Upper lobe of right lung (tissue), 1 donor: ENCODE data around the gene PPM1H. TPM values are rescaled to one million over a fixed set of nuclear protein-coding genes. Genes with fewer than 3 reads are reported as not detected.
"Not testable (repeated sequence)": the region's sequence is repeated elsewhere in the genome, so short reads cannot be mapped to it uniquely, and the experiment has no call there.

Experiments used
- ATAC-seq: fragments of 200-7000 bp; cut with Tn5 transposase; one replicate; pipeline ENCODE4 v1.9.1; 2020; ENCODE audit warnings: mild to moderate bottlenecking, moderate library complexity
- DNase-seq: peaks from one replicate; pipeline ENCODE4 v3.0.0-alpha.2; 2020
- H3K27ac ChIP-seq: fragments of 200-600 bp; one replicate; pipeline ENCODE4 v1.8.0; 2022
- H3K27me3 ChIP-seq: fragments of 200-600 bp; one replicate; pipeline ENCODE4 v1.8.0; 2022; ENCODE audit warnings: mild to moderate bottlenecking
- H3K36me3 ChIP-seq: fragments of 200-600 bp; one replicate; pipeline ENCODE4 v1.8.0; 2022
- H3K4me1 ChIP-seq: fragments of 200-600 bp; one replicate; pipeline ENCODE4 v1.8.0; 2022
- H3K4me3 ChIP-seq: fragments of 200-600 bp; one replicate; pipeline ENCODE4 v1.8.0; 2022; ENCODE audit warnings: mild to moderate bottlenecking
- H3K9me3 ChIP-seq: fragments of 200-600 bp; one replicate; pipeline ENCODE4 v1.8.0; 2022
- intact Hi-C: fragments of 100-400 bp; cut with DNase I; formaldehyde crosslinking; loops from one replicate; pipeline ENCODE4 v1.11.0; 2022
- total RNA-seq: library from RNA; stranded (reverse); fragmentation: NEBNext Ultra II Directional; extraction: Animal tissue kit (Norgen Biotek cat#: 25700); gene quantifications from one replicate; pipeline ENCODE4 v1.2.1, GENCODE V29; 2021
- TF ChIP-seq, protein P1 (sequence below): fragments of 200-600 bp; IDR thresholded peaks from one replicate; pipeline ENCODE4 v1.8.0; 2022; ENCODE audit warnings: antibody characterized with exemption
- donor health status: DM: no; HTN: yes; CAD: no; lungs with severe emphysema.

PPM1H gene
- total RNA-seq, 1 donor from 2014 or later: 8.0 TPM

DNA sequence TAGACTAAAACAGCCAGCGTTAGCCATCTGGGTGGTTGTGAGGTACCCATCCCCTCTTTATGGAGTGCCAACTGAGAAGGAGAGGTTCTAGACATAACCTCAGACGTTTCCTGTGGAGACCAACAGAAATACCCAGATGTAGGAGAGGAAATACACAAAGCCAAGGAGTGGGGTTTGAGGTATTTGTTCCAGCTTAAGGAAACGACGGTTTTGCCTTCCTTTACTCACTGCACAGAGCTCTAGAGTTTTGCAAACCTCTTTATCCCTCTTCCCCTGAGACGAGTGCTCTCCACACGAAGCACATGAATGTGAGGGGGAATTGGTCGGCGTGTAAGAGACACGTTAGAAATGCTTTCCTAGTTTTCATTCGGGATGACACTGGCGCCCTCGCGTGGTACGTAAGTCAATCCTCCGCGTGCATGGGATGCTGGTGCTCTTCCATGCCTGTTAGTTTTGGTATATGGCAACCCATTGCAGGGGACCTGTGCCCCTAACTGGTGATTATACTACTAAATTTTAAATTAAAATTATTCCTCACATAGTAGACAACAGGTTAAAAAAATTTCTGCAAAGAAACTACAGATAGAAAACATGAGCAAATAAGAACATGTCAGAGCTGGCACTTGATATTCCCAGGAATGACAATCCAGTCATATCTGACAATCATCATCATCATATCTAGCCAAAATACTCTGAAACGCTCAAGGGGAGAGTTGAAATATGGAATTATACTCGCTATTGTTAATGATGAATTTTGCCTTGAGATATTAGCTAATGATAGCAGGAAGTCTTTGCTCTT lies 121.7 kb downstream of the PPM1H start:
- TF ChIP-seq, protein P1, sequence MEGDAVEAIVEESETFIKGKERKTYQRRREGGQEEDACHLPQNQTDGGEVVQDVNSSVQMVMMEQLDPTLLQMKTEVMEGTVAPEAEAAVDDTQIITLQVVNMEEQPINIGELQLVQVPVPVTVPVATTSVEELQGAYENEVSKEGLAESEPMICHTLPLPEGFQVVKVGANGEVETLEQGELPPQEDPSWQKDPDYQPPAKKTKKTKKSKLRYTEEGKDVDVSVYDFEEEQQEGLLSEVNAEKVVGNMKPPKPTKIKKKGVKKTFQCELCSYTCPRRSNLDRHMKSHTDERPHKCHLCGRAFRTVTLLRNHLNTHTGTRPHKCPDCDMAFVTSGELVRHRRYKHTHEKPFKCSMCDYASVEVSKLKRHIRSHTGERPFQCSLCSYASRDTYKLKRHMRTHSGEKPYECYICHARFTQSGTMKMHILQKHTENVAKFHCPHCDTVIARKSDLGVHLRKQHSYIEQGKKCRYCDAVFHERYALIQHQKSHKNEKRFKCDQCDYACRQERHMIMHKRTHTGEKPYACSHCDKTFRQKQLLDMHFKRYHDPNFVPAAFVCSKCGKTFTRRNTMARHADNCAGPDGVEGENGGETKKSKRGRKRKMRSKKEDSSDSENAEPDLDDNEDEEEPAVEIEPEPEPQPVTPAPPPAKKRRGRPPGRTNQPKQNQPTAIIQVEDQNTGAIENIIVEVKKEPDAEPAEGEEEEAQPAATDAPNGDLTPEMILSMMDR: peak; percentile 73
- peaks cover 11% of the 10 kb centered on the region for H3K4me1 ChIP-seq
- H3K9me3 ChIP-seq: no peaks in the 10 kb centered on the region
- intact Hi-C loops: no loop called here
- no peaks in the 10 kb centered on the region for H3K36me3 ChIP-seq
- ATAC-seq (peak; percentile 95), DNase-seq (peak; percentile 77)
- no peaks in the 10 kb centered on the region for H3K27me3 ChIP-seq
- no peak overlapping the region for H3K27ac ChIP-seq
- H3K4me3 ChIP-seq: peak overlapping the region; percentile 25

DNA sequence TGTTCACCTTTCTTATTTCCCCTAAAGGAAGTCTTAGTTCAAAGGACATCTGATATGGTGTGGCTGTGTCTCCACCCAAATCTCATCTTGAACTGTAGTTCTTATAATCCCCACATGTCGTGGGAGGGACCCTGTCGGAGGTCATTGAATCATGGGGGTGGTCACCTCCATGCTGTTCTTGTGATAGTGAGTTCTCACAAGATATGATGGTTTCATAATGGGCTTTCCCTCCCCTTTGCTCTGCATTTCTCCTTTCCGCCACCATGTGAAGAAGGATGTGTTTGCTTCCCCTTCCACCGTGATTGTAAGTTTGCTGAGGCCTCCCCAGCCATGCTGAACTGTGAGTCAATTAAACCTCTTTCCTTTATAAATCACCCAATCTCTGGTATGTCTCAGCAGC lies 123.5 kb downstream of the PPM1H start:
- H3K9me3 ChIP-seq, H3K36me3 ChIP-seq, ATAC-seq, intact Hi-C loops, DNase-seq, H3K4me3 ChIP-seq, H3K27me3 ChIP-seq, H3K4me1 ChIP-seq, H3K27ac ChIP-seq: not testable (repeated sequence)

DNA sequence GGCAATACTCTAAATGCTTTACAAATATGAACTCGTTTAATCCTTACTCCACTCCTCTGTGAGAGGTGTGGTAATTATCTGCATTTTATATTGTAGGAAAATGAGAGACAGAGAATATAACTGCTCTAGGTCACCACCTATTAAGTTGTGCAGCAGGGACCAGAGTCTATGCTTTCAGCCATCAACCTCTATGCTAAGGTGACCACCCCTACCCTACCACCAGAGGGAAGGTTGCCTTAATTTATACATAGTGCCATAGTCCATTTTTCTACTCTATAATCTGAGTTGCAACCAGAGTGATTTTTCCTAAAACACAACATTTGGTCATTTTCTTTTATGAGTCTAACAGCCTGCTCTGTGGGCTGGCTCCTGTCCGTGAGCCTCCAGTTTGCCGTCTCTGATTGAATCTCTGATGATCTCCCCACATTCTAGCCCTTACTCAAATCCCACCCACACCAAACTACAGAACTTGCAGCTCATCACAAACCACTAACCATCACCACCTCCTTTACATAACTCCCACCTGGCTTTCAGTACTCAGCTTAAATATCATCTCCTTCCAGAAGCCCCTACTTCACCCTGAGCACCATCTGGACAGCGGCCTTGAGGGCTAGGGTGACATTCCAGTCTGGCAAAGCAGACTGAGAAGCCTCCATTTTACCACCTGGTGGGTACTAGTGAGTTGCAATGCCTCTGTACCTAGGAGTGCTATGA lies 126.6 kb downstream of the PPM1H start:
- DNase-seq: no peak
- Histone ChIP-seq H3K4me3 (no peak overlapping the region), H3K4me1 (peaks cover 4% of the 10 kb centered on the region), H3K27me3 (no peaks in the 10 kb centered on the region), H3K27ac (no peak overlapping the region), H3K9me3 (no peaks in the 10 kb centered on the region), H3K36me3 (no peaks in the 10 kb centered on the region)
- TF ChIP-seq, protein P1: no peak
- intact Hi-C loops: no loop called here
- ATAC-seq: no peak

DNA sequence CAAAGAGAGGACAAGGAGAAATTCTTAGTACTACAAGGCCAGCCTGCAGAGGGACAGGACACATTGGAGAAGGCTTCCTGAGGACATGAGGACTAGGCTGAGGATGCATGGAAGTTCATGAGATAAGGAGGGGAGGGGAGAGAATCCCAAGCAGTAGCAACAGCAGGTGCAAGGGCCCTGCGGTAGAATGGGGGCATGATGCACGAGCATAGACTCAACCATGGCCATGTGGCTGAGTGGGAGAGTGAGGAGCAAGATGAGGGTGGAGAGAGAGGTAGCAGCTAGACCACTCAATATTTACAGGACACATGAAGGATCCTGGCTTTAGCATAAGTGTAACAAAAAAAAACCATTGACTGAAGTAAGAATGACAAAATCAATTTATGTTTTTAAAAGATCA lies 128.1 kb downstream of the PPM1H start:
- H3K4me3 ChIP-seq: no peak overlapping the region
- intact Hi-C loops: no loop called here

DNA sequence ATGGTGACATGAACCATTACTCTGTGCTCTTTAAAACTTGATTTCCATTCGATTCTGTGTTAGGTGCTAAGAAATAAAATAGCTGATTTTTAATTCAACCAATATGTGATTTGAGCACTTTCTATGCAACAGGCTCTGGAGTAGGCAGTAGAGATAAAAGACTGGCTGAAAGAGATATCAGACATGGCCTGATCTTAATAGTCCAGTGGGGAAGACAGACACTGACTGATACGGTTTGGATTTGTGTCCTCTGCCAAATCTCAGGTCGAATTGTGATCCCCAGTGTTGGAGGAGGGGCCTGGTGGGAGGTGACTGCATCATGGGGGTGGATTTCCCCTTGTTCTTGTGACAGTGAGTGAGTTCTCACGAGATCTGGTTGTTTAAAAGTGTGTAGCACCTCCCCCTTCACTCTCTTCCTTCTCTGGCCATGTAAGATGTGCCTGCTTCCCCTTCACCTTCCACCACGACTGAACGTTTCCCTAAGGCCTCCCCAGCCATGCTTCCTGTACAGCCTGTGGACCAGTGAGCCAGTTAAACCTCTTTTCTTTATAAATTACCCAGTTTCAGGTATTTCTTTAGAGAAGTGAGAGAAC lies 128.6 kb downstream of the PPM1H start:
- H3K27ac ChIP-seq: no peak overlapping the region
- no peak for ATAC-seq
- H3K27me3 ChIP-seq: no peaks in the 10 kb centered on the region
- no peak for DNase-seq
- TF ChIP-seq, protein P1: no peak
- no peaks in the 10 kb centered on the region for H3K9me3 ChIP-seq
- H3K4me3 ChIP-seq: no peak overlapping the region
- intact Hi-C loops: no loop called here
- H3K36me3 ChIP-seq: no peaks in the 10 kb centered on the region
- H3K4me1 ChIP-seq: no peaks in the 10 kb centered on the region

More for the DNA sequence above, 128.1 kb downstream of the PPM1H start:
- no peak overlapping the region for H3K27ac ChIP-seq
- no peaks in the 10 kb centered on the region for H3K4me1 ChIP-seq
- no peaks in the 10 kb centered on the region for H3K27me3 ChIP-seq
- TF ChIP-seq, protein P1: no peak
- H3K9me3 ChIP-seq: no peaks in the 10 kb centered on the region
- DNase-seq: no peak
- ATAC-seq: no peak
- no peaks in the 10 kb centered on the region for H3K36me3 ChIP-seq

DNA sequence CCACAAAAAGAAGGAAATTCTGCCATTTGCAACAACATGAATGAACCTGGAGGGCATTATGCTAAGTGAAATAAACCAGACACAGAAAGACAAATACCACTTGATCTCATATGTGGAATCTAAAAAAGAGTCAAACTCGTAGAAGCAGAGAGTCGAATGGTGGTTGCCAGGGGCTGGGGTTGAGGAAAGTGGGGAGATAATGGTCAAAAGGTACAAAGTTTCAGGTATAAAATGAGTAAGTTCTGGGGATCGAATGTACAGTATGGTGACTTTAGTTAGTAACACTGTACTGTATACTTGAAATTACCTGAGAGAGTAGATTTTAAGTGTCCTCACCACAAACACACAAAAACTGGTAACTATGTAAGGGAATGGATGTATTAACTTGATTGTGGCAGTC lies 129.4 kb downstream of the PPM1H start:
- intact Hi-C loops: no loop called here

More for the DNA sequence above, 129.4 kb downstream of the PPM1H start:
- H3K9me3 ChIP-seq: no peaks in the 10 kb centered on the region
- TF ChIP-seq, protein P1: no peak
- H3K4me3 ChIP-seq: no peak overlapping the region
- H3K36me3 ChIP-seq: no peaks in the 10 kb centered on the region
- no peak for DNase-seq
- no peaks in the 10 kb centered on the region for H3K27me3 ChIP-seq
- ATAC-seq: no peak
- H3K4me1 ChIP-seq: no peaks in the 10 kb centered on the region
- no peak overlapping the region for H3K27ac ChIP-seq
